ENCODE measurements around the gene DCHS1. TPM values are rescaled to one million over a fixed set of nuclear protein-coding genes. Genes with fewer than 3 reads are reported as not detected.
A peak's percentile ranks its signal among the peaks of the same experiment; 100 is the strongest.

DCHS1 gene
- total and polyA plus RNA-seq, 9 of the 15 experiments (the other 6 are each of a cell fraction or from before 2014, with no cell fraction given) = 0.04 to 0.49 (median 0.14) TPM; not detected in 2

DNA sequence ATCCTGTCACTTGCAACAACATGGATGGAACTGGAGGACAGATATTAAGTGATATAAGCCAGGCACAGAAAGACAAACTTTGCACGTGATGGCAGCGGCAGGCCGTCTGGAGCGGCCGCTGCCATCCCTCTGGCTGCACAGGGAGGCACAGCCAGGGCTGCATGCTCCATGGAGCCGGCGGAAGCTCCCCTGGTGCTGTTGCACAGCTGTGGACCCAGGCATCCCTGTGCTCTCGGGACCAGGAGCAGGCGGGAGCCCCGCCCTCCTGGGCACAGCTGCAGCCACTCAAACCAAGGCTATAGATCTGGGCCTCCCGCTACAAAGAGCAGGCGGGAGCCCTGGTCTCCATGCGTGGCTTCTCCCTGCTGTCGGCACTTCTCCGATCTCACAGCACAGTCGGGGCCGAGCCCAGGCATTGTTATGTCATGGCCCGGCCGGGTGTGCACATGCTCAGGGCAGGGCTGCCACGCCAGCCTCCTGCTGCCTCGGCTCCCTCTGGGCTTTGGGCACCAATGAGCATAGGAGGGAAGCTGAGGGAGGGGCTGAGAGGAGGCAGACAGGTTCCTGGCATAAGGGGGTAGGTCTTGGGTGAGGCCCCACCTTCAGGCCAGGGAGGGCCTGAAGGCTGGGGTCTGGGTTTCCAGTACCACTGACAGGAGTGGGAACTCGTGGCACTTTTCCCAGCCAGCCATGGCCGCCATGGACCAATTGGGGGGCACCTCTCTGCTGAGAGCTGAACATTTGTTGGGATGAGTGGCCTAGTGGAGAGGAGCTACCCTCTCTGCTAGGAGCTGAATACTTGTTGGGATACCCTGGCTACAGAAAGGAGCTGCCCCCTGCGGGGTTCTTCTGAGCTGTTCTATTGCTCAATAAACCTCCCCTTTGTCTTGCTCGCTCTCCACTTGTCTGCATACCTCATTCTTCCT lies 68.9 kb downstream of the DCHS1 start:
- Histone ChIP-seq H3K4me1 (replicated peaks in 1 of 2; ENCODE audit: control insufficient read depth in 2 of 2, insufficient read depth in 2 of 2, low read length in 2 of 2) (peaks cover 0 to 5% of the 10 kb centered on the region in 2 experiments; a peak in 2 of 5 replicates), H3K27me3 (ENCODE audit: control insufficient read depth in 2 of 2, insufficient read depth in 2 of 2, low read length in 2 of 2) (no peaks in the 10 kb centered on the region), H3K4me3 (no peak overlapping the region), H3K79me2 (ENCODE audit: control insufficient read depth, insufficient read depth, low read length) (no peaks in the 10 kb centered on the region), H3K27ac (ENCODE audit: extremely low read depth, low read depth, low read length) (no peak overlapping the region), H4K20me1 (replicated peaks; ENCODE audit: control insufficient read depth, insufficient read depth, low read length) (no peaks in the 10 kb centered on the region), H3K4me2 (ENCODE audit: insufficient read depth, low read length) (no peak overlapping the region), H3K9me1 (ENCODE audit: control insufficient read depth, insufficient read depth, low read length) (no peaks in the 10 kb centered on the region), H3K36me3 (ENCODE audit: control insufficient read depth, insufficient read depth, low read length) (peaks cover 3% of the 10 kb centered on the region; the same call in 1 of the 3 replicates), H2AFZ (ENCODE audit: low read depth, low read length) (no peak overlapping the region), H3K9ac (ENCODE audit: insufficient read depth in 1 of 2, low read depth in 2 of 2, low read length in 2 of 2) (no peak overlapping the region), H3K9me3 (replicated peaks; ENCODE audit: control insufficient read depth, insufficient read depth, low read depth, low read length) (peaks cover 12% of the 10 kb centered on the region)
- no TSS peak for BruUV-seq (replicated peaks)
- in situ Hi-C loops (cut with MboI) (no loop called here), intact Hi-C loops (cut with micrococcal nuclease) (no loop called here)
- DNase-seq (ENCODE audit: extremely low read depth in 1 of 4, low spot score in 3 of 4) (no peak), ATAC-seq (no peak), FAIRE-seq (no peak)
- ChIA-PET CTCF (ENCODE audit: low intra/inter-chr PET ratio) (no interaction called here), POLR2A (interaction anchor here (0.7 to 1.8 kb wide), 5 partner anchors 12 to 471 kb away, joined by 3 to 8 read pairs (median 3); partner anchors contain the start of gene TAF10)
- WGBS (ENCODE audit: insufficient coverage, low coverage, missing lambda C conversion rate) = 80% methylated on average over 22 of the region's 25 CpGs
- no peak for TF ChIP-seq HDAC6 (IDR thresholded peaks at IDR 0.05; ENCODE audit: low read depth, low read length)
- no peak for TF ChIP-seq DIDO1 (tag; IDR thresholded peaks at IDR 0.05; ENCODE audit: low read depth)
- peak; percentile 48 for TF ChIP-seq POLR2G (IDR thresholded peaks at IDR 0.05; ENCODE audit: low read depth, low read length)

DNA sequence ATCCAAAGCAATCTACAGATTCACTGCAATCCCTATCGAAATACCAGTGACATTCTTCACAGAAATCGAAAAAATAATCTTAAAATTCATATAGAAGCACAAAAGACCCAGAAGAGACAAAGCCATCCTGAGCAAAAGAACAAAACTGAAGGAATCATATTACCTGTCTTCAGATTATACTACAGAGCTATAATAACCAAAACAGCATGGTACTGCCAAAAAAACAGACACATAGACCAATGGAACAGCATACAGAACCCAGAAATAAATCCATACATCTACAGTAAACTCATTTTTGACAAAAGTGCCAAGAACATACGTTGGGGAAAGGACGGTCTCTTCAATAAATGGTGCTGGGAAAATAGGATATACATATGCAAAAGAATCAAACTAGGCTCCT lies 71.1 kb downstream of the DCHS1 start:
- H3K36me3 ChIP-seq (ENCODE audit: control insufficient read depth, insufficient read depth, low read length) = no peaks in the 10 kb centered on the region
- no peaks in the 10 kb centered on the region for H3K9me1 ChIP-seq (ENCODE audit: control insufficient read depth, insufficient read depth, low read length)
- no peak overlapping the region for H3K4me3 ChIP-seq
- no peak overlapping the region for H3K4me2 ChIP-seq (ENCODE audit: insufficient read depth, low read length)
- H3K79me2 ChIP-seq (ENCODE audit: control insufficient read depth, insufficient read depth, low read length) = no peaks in the 10 kb centered on the region
- FAIRE-seq (no peak), DNase-seq (ENCODE audit: extremely low read depth in 1 of 4, low spot score in 3 of 4) (no peak), ATAC-seq (no peak)
- ChIA-PET CTCF (ENCODE audit: low intra/inter-chr PET ratio) (no interaction called here), POLR2A (interaction anchor here (1.0 to 1.2 kb wide), 2 partner anchors 9 to 22 kb away, joined by 3 to 4 read pairs; no protein-coding TSS in a partner anchor)
- H3K9me3 ChIP-seq (replicated peaks; ENCODE audit: control insufficient read depth, insufficient read depth, low read depth, low read length) = peaks cover 14% of the 10 kb centered on the region
- peaks cover 0 to 5% of the 10 kb centered on the region in 2 experiments; a peak in 2 of 5 replicates for H3K4me1 ChIP-seq (replicated peaks in 1 of 2; ENCODE audit: control insufficient read depth in 2 of 2, insufficient read depth in 2 of 2, low read length in 2 of 2)
- WGBS (ENCODE audit: insufficient coverage, low coverage, missing lambda C conversion rate) = 51% methylated on average over 4 of the region's 4 CpGs
- no peak overlapping the region for H2AFZ ChIP-seq (ENCODE audit: low read depth, low read length)
- intact Hi-C loops (cut with micrococcal nuclease) = no loop called here
- no peak for TF ChIP-seq KLF13 (tag; IDR thresholded peaks at IDR 0.05; ENCODE audit: borderline replicate concordance, low read depth)
- peak; percentile 65; the same call in 1 of the 2 replicates for TF ChIP-seq TRIM28 (IDR thresholded peaks at IDR 0.05)
- TF ChIP-seq RBM25 (IDR thresholded peaks at IDR 0.05; ENCODE audit: low read depth, low read length, severe bottlenecking) = peak; percentile 89
- no peak for TF ChIP-seq SLC30A9 (CRISPR knock-in tag; IDR thresholded peaks at IDR 0.05)
- TF ChIP-seq BCOR (IDR thresholded peaks at IDR 0.05) = peak; percentile 51; the same call in 1 of the 2 replicates
- TF ChIP-seq CBX3 (IDR thresholded peaks at IDR 0.05; ENCODE audit: borderline replicate concordance in 1 of 2, low read length in 2 of 2) = 0 out of 3 replicates have a peak, but pooled peaks of 1 of the 2 experiments have one; percentile 29
- no peak for TF ChIP-seq ZFP1 (CRISPR knock-in tag; IDR thresholded peaks at IDR 0.05)
- in situ Hi-C loops (cut with MboI) = no loop called here
- no peak overlapping the region for H3K9ac ChIP-seq (ENCODE audit: insufficient read depth in 1 of 2, low read depth in 2 of 2, low read length in 2 of 2)
- BruUV-seq (replicated peaks) = no TSS peak
- no peaks in the 10 kb centered on the region for H4K20me1 ChIP-seq (replicated peaks; ENCODE audit: control insufficient read depth, insufficient read depth, low read length)
- no peaks in the 10 kb centered on the region for H3K27me3 ChIP-seq (ENCODE audit: control insufficient read depth in 2 of 2, insufficient read depth in 2 of 2, low read length in 2 of 2)
- no peak overlapping the region for H3K27ac ChIP-seq (ENCODE audit: extremely low read depth, low read depth, low read length)

Measured in K562 (cell line).